Measurements from ENCODE around the gene SLC8B1. TPM values are rescaled to one million over a fixed set of nuclear protein-coding genes. Genes with fewer than 3 reads are reported as not detected.

The SLC8B1 gene
- total and polyA plus RNA-seq, 2 of the 4 experiments (the other 2 are of a cell fraction), result 4.1 to 10.2 TPM

- no peak for TF ChIP-seq POLR2A (IDR thresholded peaks at IDR 0.05; ENCODE audit: low read depth, low read length)
- TF ChIP-seq RCOR1 (IDR thresholded peaks at IDR 0.05; ENCODE audit: insufficient replicate concordance, low read length), result no peak
- TF ChIP-seq MXI1 (IDR thresholded peaks at IDR 0.05; ENCODE audit: borderline replicate concordance, low read depth, low read length), result no peak
- TF ChIP-seq RAD21 (IDR thresholded peaks at IDR 0.05; ENCODE audit: low read length), result no peak
- no peak for TF ChIP-seq ELK1 (IDR thresholded peaks at IDR 0.05; ENCODE audit: borderline replicate concordance, low read depth, low read length)
- TF ChIP-seq RFX5 (IDR thresholded peaks at IDR 0.05; ENCODE audit: low read depth, low read length), result no peak
- TF ChIP-seq CEBPB (IDR thresholded peaks at IDR 0.05; ENCODE audit: low read depth, low read length), result no peak
- TF ChIP-seq FOS (IDR thresholded peaks at IDR 0.05; ENCODE audit: low read depth, low read length), result no peak
- TF ChIP-seq CHD1 (IDR thresholded peaks at IDR 0.05; ENCODE audit: low read depth, low read length), result no peak
- no peak for TF ChIP-seq USF2 (IDR thresholded peaks at IDR 0.05; ENCODE audit: low read depth, low read length)
- no peak for TF ChIP-seq NFE2L2 (IDR thresholded peaks at IDR 0.05; ENCODE audit: low read depth, low read length)
- no peak for TF ChIP-seq SMC3 (IDR thresholded peaks at IDR 0.05; ENCODE audit: low read depth, low read length)
- TF ChIP-seq MAZ (IDR thresholded peaks at IDR 0.05; ENCODE audit: borderline replicate concordance, low read depth, low read length), result no peak
- no peak for TF ChIP-seq BHLHE40 (IDR thresholded peaks at IDR 0.05; ENCODE audit: low read depth, low read length)
- no peak for TF ChIP-seq MAFK (IDR thresholded peaks at IDR 0.05; ENCODE audit: low read depth, low read length)
- Histone ChIP-seq H3K9me1 (ENCODE audit: insufficient read depth, low read length) (no peaks in the 10 kb centered on the region), H4K20me1 (ENCODE audit: insufficient read depth, low read length) (no peaks in the 10 kb centered on the region), H3K27me3 (ENCODE audit: control insufficient read depth, insufficient read depth, low read length) (no peaks in the 10 kb centered on the region), H2BK5ac (ENCODE audit: low read depth, low read length, poor library complexity, severe bottlenecking) (no peak overlapping the region), H3K4me1 (ENCODE audit: control insufficient read depth, insufficient read depth, low read length) (peaks cover 2% of the 10 kb centered on the region), H2BK120ac (ENCODE audit: low read depth, low read length) (no peak overlapping the region), H3K9ac (ENCODE audit: low read depth, low read length) (no peak overlapping the region), H3K14ac (replicated peaks; ENCODE audit: low read depth, low read length) (no peak overlapping the region), H2AK9ac (replicated peaks; ENCODE audit: low read depth, low read length, poor library complexity) (no peak overlapping the region), H3K56ac (ENCODE audit: extremely low read depth, insufficient read depth, low read length) (no peak overlapping the region), H4K5ac (ENCODE audit: low read depth, low read length) (no peak overlapping the region), H2AK5ac (ENCODE audit: low read depth, low read length) (no peak overlapping the region), H2AFZ (replicated peaks; ENCODE audit: low read length, poor library complexity) (no peak overlapping the region), H3K4ac (ENCODE audit: low read depth, low read length) (no peak overlapping the region), H3K4me3 (ENCODE audit: insufficient read depth, low read depth, low read length) (no peak overlapping the region), H2BK15ac (ENCODE audit: low read depth, low read length) (no peak overlapping the region), H3K18ac (ENCODE audit: low read depth, low read length) (no peak overlapping the region), H4K91ac (ENCODE audit: insufficient read depth, low read depth, low read length) (no peak overlapping the region), H2BK20ac (ENCODE audit: low read depth, low read length) (no peak overlapping the region), H3K9me3 (ENCODE audit: control insufficient read depth, insufficient read depth, low read length) (no peaks in the 10 kb centered on the region), H3K36me3 (ENCODE audit: control insufficient read depth, insufficient read depth, low read length) (peaks cover 14% of the 10 kb centered on the region; the same call in 1 of the 2 replicates), H3K4me2 (ENCODE audit: low read depth, low read length) (no peak overlapping the region), H3K23ac (ENCODE audit: low read depth, low read length) (no peak overlapping the region), H4K8ac (ENCODE audit: low read depth in 2 of 2, low read length in 2 of 2) (no peak overlapping the region), H3K27ac (ENCODE audit: insufficient read depth, low read length) (no peak overlapping the region), H3K79me1 (ENCODE audit: low read depth in 1 of 2, low read length in 2 of 2) (no peaks in the 10 kb centered on the region)
- ChIA-PET CTCF (no interaction called here), POLR2A (ENCODE audit: unreplicated experiment) (no interaction called here)
- BruUV-seq (replicated peaks), result no TSS peak
- no CpG with 5 or more reads among the region's 11 CpGs for WGBS, 2 experiments (ENCODE audit: extremely low coverage in 2 of 2, insufficient read length in 1 of 2)
- in situ Hi-C loops (cut with MboI; ENCODE audit: low sequenced_read_pairs) (no loop called here), intact Hi-C loops (cut with micrococcal nuclease) (no loop called here), dilution Hi-C loops (cut with HindIII; ENCODE audit: low sequenced_read_pairs, unreplicated experiment) (no loop called here)
- no peak for DNase-seq
- ATAC-seq (ENCODE audit: low read depth), result no peak
These were observed 48.2 kb downstream of the SLC8B1 start for GRCh38 chr12:113286712-113287111.

All from IMR-90 (cell line).